Measurements from ENCODE around the gene CENPL.
"Not testable (repeated sequence)": the region's sequence is repeated elsewhere in the genome, so short reads cannot be mapped to it uniquely, and the experiment has no call there.

Gene CENPL, protein sequence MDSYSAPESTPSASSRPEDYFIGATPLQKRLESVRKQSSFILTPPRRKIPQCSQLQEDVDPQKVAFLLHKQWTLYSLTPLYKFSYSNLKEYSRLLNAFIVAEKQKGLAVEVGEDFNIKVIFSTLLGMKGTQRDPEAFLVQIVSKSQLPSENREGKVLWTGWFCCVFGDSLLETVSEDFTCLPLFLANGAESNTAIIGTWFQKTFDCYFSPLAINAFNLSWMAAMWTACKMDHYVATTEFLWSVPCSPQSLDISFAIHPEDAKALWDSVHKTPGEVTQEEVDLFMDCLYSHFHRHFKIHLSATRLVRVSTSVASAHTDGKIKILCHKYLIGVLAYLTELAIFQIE

DNA sequence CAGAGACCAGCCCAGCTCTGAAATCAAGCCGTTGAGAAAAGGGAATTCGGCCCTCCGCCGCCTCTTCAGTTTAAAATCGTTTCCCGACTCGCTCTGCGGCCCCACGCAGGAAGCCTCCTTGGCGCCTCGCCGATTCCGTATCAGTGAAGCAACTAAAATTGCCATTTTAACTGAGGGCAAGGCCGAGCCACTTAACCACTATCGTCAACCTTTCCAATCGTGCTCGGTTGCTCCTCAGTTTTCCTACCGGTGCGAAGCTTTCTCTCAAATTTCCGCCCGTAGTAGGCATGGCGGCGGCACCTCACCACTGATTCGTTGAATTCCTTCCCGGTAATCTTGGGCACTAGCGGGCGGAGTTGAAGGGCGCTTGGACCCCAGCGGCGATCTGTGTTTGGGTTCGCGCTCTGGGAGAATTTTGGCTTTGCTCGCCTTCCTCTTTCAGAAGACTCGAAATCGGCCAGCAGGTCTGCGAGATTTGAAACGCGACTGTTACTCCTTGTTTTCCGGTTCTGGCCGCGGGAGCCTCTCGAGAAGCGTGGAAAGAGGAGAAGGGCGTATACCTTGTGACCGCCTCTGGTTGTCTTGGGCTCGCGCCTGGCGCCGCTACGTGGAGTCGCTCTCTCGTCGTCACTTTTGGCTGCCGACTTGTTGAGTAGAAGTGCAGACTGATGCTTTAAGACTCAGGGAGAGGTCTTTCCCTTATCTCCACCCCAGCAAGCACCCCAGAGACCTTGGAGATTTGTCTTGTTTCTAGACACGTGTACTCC, at the start of gene CENPL, which contains the start of gene DARS2:
Gene CENPL, minus strand, starts transcription at position 569 of the 767 bp plus-strand sequence. CDS start 13,584 bp downstream, outside the sequence.
Gene DARS2, plus strand, starts transcription at position 359 of the 767 bp plus-strand sequence. CDS start 557 bp downstream, outside the sequence.
- peak; percentile 95 for DNase-seq

DNA sequence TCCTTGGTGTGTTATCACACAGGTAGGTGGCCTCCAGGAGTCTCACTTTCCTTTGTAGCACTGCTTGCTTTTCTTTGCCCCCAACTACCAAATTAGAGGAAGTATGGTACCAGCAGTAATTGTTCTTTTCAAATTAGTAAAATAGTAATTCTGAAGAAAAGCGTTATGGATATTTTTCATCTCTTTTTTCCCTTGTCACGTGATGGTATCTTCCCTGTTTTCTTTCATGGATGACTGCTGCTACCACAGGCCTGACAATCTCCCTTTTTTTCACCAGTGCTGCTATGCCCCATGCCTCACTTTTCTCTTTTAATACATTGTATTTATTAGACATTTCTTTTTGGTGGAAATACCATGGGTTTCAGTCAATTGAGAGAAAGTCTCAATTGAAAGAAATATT, 46.8 kb upstream of the CENPL start:
- DNase-seq, result no peak

DNA sequence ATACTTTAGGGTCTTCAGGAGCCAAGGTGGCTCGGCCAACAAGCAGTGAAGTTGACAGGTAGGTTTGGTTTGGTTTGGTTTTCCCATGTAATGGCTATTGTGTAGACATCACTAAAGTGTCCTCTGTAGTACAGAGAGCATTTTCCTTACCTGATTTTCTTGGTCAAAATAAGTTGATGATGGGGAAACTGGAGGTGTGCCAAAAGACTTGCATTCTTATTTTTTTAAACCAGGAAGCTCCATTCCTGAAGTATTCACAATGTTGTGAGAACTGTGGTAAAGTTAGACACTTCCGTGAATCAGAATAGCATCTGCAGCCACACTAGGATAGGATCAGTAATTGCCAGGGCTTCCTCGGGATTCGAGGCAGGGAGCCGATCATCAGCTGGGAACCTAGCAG, 46.4 kb upstream of the CENPL start:
- DNase-seq, result no peak

DNA sequence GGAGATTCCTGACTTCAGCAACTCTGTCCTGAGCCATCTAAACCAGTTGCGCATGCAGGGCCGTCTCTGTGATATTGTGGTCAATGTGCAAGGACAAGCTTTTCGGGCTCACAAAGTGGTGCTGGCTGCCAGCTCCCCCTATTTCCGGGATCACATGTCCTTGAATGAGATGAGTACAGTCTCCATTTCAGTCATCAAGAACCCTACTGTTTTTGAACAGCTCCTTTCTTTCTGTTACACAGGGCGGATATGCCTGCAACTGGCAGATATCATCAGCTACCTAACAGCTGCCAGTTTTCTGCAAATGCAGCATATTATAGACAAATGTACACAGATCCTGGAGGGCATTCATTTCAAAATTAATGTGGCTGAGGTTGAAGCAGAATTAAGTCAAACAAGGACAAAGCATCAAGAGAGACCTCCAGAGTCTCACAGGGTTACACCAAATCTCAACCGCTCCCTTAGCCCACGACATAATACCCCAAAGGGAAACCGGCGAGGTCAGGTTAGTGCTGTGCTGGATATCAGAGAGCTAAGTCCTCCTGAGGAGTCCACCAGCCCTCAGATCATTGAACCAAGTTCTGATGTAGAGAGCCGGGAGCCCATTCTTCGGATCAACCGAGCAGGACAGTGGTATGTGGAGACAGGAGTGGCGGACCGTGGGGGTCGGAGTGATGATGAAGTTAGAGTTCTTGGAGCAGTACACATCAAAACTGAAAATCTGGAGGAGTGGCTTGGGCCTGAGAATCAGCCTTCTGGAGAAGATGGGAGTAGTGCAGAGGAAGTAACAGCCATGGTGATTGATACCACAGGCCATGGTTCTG, 45.8 kb upstream of the CENPL start:
- no peak for DNase-seq

DNA sequence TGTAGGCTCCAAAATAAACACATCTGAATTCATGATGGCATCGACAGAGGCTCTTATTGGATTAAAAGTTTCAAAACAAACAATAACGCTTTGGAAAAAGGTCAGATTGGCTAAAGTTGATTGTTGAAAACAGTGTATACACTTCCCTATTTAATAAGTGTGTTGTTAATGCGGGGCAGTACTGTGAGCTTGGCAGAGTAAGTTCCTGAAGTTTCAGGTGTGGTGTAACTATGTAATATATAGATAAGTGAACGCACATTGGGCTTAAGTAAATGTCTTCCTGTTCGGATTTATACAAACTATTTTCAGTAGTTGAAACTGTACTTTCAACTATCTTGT, 44.3 kb upstream of the CENPL start:
- DNase-seq, result no peak

DNA sequence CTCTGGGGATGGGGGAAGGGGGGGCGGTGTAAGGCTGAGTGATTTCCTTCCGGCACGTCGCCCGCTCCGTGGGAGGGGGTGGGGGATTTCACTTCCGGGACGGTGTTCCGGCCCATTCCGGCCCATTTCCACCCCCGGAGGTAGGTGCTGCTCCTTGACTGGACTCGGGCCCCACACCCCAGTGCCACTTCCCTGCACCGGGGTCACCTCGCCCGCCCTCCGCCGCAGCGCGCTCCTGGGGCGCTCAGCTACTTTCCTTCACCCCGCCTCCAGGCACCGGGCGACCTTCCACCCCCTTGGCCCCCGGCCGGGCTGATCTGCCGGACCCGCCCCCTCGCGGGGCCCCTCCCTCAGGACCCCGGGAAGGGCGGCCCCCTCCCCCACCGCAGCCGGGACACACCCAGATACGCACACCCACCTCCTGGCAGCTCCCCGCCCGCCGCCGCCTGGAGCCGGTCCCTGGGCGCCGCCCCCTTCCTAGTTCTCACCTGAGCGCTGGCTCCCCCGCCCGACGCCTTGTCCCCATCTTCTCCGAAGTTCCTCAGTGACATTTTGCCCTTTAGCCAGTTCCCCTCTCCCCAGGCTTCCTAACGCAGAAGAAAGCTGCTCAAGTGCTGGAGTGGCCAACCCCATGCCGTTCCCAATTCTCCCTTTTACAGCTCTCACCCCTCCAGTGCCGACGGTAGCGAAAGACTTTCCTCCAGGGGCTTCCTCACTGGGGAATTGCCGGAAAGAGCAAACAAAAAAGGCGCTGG, 43.8 kb upstream of the CENPL start, which contains the start of gene ZBTB37:
Gene ZBTB37, plus strand, starts transcription at position 115 of the 755 bp plus-strand sequence. CDS start 1,846 bp downstream, outside the sequence.
- peak; percentile 17 for DNase-seq

DNA sequence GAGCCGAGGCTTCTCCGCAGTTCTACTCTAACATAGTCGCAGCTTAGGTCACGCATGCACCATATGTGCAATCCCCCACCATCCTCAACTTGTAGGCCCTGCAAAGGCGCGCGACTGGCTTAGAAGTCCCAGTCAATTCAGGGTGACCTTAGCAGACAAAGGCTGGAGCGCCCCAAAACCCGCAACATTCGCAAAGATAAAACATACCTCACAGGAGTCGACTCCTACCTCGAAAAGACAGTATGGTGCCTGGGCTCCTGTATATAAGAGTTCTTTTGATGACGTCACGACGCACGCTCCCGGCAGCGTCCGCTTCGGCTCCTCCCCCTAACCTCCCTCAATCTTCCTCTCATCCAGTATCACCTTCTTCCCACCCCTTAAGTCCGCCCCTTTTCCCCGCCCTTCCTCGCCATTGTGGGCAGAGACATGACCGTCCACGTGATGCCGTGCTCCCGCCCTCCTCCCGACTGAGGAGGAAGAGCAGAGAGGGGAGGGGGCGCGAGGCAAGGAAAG, 43.1 kb upstream of the CENPL start, which contains the start of gene GAS5:
Gene GAS5, minus strand, starts transcription at position 237 of the 513 bp plus-strand sequence.
- peak; percentile 96 for DNase-seq

DNA sequence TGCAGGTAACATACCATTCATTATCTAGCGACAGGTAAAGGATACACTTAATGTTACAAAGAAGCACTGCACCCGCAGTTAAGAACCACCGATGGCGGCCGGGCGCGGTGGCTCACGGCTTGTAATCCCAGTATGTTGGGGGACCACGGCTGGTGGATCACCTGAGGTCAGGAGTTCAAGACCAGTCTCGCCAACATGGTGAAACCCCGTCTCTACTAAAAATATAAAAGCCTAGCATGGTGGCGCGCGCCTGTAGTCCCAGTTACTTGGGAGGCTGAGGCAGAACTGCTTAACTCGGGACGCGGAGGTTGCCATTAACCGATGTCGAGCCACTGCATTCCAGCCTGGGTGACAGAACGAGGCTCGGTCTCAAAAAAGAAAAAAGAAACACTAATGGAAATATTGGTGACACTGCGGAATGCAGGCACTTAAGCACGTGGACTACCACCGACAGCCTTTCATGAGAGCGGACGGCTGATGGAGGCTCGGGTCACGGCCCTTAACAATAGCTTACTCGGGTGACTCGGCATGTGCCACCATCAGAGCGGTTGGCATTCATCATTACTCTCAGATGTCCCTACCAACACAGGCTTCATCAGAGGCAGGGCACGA, 42.6 kb upstream of the CENPL start:
- no peak for DNase-seq

DNA sequence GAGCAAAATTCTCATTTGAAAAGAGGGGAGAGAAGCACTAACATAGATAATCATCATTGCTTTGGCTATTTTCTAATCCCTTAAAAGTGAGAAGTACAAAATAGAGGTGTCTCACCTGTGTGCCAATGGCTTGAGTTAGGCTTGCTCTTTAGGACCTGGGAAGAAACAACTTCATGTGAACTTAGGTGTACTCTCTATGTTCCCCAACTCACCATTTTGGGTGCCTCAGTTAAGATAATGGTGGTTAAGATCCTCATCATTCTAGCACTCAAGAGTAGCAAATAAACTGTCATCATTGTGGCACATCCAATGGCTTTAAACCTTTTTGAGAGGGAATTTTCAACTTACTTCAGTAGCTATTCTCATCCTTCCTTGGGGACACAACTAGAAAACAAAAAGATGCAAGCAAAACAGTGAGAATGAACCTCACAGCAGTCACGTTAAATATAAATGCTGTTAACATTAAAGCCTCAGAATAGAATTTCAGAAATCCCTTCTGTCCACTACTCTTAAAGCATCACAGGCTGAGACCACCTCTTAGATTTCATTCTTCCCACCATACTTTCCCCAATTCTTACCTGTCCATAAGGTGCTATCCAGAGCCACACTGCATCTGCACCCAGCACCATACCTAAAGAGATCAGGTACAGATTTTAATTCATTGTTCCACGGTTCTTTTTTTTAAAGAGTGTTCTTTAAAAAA, 41.9 kb upstream of the CENPL start:
- DNase-seq, result no peak

DNA sequence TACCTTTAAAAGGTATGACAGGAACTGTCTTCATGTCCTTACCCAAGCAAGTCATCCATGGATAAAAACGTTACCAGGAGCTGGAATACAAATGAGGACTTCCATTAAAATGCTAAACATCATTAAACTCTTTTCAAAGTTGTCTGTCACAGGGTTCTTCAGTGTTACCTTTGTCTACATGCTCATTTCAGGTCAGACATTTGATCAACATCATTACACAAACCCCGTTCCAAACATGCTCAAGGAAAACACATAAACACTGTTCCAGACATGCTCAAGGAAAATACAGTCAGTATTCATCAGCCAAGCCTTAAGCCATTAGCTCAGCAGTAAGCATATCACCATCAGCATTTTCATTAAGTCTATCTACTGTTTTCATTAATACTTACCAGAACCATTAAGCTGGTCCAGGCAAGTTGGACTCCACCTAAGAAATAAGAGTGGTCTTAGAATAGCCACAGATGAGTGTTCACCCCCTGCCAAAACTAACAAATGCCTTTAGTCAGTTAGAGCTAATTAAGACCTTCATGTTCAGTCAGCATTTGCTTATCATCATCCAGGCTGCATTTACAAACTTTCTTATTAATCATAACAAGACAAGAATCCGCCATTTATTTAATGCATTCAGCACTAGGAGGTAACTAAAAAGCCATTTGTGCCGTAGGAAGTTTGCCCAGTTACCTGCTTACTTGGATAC, 40.9 kb upstream of the CENPL start:
- DNase-seq, result no peak

DNA sequence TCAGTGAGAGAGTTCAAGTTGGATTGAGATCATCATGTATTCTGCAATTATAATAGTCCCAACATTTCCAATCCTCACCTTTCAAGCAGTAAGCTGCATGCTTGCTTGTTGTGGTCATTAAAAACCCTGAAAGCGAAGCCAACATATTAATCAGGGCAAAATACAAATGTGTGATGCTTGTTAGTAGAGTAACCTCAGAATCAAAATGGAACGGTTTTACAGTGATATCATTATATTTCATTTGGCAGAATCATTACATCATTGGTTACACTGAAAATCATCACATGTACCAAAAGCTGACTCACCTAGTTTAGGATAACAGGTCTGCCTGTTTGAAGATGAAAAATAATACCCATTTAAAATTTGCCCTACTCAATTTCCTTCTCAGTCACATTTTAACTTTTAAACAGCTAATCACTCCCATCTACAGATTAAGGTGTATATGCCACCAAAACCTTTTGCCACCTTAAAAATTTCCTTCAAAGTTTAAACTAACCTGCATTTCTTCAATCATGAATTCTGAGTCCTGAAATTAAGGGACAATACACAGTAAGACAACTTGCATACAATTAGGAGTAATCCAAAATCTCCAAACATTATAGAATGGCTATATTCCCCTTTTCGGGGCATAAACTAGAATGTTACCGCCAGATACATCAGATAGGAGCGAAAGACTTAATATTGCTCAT, 39.6 kb upstream of the CENPL start:
- DNase-seq, result no peak

DNA sequence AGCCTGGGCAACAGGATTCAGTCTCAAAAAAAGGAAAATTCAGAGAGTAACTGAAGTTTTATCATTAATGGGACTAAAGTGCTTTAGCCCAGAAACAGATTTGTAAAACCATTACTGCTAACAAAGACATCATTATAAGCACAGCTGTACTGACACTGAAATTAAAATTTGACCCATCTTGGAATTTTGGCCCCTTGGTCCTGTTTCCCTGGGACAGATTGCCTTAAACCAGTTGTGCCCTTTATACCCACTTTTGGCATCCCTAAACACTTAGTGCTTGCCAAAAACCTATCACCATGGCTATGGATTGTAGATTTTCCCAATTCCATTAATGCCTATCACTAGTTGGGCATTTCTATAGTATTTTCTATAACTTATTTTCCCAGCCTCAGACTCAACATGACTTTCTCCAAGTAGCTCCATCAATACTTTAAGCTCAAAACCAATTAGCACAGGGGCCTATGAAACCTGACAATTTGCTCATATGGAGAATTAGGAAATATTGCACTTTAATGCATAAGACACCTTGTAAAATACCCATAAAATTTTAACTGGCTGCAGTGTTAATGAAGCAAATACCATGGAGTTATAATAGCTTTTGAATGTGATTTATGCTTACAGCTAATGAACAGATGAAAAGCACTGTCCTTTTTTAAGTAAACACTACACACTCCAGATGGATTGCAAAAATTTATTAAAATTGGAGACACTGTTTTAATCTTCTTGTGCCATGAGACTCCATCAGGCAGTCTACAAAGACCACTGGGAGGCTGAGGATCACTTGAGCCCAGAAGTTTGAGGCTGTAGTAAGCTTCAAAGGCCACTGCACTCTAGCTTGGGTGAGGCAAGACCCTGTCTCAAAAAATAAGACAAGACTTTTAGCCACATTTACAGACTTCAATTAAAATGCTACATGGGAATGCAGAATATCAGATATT, 38.8 kb upstream of the CENPL start:
- DNase-seq, result no peak

DNA sequence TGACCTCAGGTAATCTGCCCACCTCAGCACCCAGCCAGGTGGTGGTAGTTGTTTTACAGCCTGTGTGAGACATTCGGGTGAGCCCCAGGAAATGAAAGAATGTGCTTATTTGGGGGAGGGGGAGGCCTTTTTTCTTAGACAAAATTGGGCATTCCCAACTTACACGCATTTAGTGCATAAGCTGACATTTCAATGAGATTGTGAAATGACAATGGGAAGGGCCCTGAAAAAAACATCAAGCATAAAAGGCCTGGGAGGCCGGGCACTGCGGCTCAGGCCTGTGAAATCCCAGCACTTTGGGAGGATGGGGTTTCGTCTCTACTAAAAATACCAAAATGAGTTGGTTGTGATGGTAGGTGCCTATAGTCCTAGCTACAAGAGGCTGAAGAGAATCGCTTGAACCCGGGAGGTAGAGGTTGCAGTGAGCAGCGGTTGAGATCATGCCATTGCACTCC, 38.1 kb upstream of the CENPL start:
- DNase-seq, result no peak

DNA sequence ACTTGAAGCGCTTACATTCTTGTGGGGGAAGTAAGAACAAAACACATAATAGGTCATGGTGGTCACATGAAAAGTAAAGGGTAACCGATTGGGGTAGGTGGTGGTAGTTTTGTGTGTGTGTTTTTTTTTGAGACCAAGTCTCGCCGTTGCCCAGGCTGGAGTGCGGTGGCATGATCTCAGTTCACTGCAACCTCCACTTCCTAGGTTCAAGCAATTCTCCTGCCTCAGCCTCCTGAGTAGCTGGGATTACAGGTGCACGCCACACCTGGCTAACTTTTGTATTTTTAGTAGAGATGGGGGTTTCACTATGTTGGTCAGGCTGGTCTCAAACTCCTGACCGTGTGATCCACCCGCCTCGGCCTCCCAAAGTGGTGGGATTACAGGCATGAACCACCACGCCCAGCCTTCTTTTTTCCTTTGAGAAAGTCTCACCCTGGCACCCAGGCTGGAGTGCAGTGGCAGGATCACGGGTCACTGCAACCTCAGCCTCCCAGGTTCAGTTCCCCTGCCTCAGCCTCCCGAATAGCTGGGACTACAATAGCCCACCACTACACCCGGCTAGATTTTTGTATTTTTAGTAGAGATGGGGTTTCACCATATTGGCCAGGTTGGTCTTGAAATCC, 37.6 kb upstream of the CENPL start:
- not testable (repeated sequence) for DNase-seq

DNA sequence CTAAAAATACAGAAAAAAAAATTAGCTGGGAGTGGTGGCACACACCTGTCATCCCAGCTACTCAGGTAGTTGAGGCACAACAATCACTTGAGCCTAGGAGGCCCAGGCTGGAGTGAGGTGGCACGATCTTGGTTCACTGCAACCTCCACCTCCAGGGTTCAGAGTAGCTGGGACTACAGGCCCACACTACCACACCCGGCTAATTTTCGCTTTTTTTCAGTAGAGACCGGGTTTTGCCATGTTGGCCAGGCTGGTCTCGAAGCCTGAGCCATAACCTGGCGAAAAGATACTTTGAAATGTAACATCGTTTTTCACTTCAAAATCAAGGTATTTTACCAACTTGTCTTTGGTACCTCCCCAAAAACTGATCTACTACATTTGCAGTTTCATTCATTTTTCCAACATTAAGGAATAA, 37.1 kb upstream of the CENPL start:
- no peak for DNase-seq

DNA sequence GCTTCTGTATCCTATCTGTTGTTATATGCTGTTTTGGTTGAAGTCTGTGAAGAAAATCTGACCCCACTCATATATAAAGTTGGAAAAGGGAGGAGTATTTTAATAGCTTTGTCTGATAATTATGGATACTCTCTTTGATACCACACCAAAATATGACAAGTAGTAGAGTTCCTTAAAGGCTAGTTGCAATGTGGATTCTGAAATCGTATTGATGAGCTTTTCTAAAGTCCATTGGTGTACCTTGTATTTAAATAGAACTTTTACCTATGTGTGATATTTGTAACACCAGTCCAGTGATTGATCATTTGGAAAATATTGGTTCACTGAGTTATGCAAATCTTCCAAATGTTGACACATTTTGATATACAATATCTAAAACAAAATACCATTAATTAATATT, 35.4 kb upstream of the CENPL start:
- DNase-seq, result no peak

DNA sequence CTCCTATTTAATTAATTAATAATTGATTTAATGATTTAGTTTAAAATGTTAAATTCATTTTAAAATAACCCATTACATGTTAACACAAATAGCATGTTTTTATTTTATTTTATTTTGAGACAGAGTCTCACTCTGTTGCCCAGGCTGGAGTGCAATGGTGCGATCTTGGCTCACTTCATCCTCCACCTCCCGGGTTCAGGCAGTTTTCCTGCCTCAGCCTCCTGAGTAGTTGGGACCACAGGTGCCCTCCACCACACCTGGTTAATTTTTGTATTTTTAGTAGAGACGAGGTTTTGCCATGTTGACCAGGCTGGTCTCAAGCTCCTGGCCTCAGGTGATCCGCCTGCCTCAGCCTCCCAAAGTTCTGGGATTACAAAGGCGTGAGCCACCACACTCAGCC, 34.9 kb upstream of the CENPL start:
- not testable (repeated sequence) for DNase-seq

DNA sequence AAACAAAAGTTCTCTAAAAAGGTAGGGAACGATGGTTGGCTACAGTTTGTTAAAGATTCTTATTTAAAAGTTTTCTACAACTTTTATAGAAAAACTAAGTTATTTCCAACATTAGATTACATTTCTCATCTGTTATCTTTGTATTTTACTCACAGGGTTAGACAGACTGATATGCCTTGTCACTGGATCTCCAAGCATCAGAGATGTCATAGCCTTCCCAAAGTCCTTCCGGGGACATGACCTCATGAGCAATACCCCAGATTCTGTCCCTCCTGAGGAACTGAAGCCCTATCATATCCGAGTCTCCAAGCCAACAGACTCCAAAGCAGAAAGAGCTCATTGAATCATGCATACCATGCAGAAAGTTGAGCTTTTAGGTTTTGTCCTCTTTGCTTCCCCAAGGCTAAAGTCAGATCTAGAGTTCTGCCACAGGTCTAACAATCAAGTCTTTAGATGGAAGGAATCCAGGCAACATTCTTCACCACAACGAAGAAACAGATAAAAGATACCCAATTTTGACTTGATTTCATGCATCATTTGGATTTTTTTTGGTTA, 32.8 kb upstream of the CENPL start:
- DNase-seq, result no peak

All from NCI-H1436 treated with DMSO at 0.1 percent for 48 hours (cell line).